COLO668 (cell line): ENCODE measurements around the gene GLDN.
A peak's percentile ranks its signal among the peaks of the same experiment; 100 is the strongest.

Experiments used
- DNase-seq: peaks from one replicate; lab custom pipeline; 2025; ENCODE audit not compliant: unreplicated experiment; lab: John Stamatoyannopoulos, UW

GLDN gene

GRCh38 chr15:51341366-51342226 is at the start of gene GLDN:
Gene GLDN, plus strand, starts transcription at chr15:51341655. Its CDS starts 30 bp downstream, at chr15:51341685.
- peak; percentile 82 for DNase-seq

- DNase-seq: peak; percentile 60
These were observed 42.8 kb upstream of the GLDN start for GRCh38 chr15:51298620-51299019.

GRCh38 chr15:51299187-51300015 is 42.1 kb upstream of the GLDN start:
- peak; percentile 80 for DNase-seq

- no peak for DNase-seq
These were observed 39.0 kb upstream of the GLDN start for GRCh38 chr15:51302480-51302879.

GRCh38 chr15:51303462-51303980 is 37.9 kb upstream of the GLDN start:
- no peak for DNase-seq

GRCh38 chr15:51307325-51307724 is 34.1 kb upstream of the GLDN start:
- no peak for DNase-seq

- DNase-seq: no peak
These were observed 33.6 kb upstream of the GLDN start for GRCh38 chr15:51307811-51308210.

GRCh38 chr15:51310064-51310463 is 31.4 kb upstream of the GLDN start:
- no peak for DNase-seq

- DNase-seq: no peak
These were observed 29.9 kb upstream of the GLDN start for GRCh38 chr15:51311510-51311909.

GRCh38 chr15:51312166-51313073 is 29.0 kb upstream of the GLDN start:
- DNase-seq: peak; percentile 12

- DNase-seq: no peak
These were observed 28.4 kb upstream of the GLDN start for GRCh38 chr15:51313074-51313393.

GRCh38 chr15:51313644-51314280 is 27.7 kb upstream of the GLDN start:
- DNase-seq: no peak

- no peak for DNase-seq
These were observed 26.8 kb upstream of the GLDN start for GRCh38 chr15:51314391-51315337.

- no peak for DNase-seq
These were observed 25.7 kb upstream of the GLDN start for GRCh38 chr15:51315726-51316125.

GRCh38 chr15:51316636-51317035 is 24.8 kb upstream of the GLDN start:
- DNase-seq: no peak

- no peak for DNase-seq
These were observed 22.9 kb upstream of the GLDN start for GRCh38 chr15:51318382-51319150.

- no peak for DNase-seq
These were observed 21.9 kb upstream of the GLDN start for GRCh38 chr15:51319539-51319938.

- no peak for DNase-seq
These were observed 20.6 kb upstream of the GLDN start for GRCh38 chr15:51320843-51321242.

- DNase-seq: no peak
These were observed 20.1 kb upstream of the GLDN start for GRCh38 chr15:51321316-51321715.
